Progenitor cell of endocrine pancreas (in vitro differentiated cells): ENCODE measurements around the gene MAST2. TPM values are rescaled to one million over a fixed set of nuclear protein-coding genes. Genes with fewer than 3 reads are reported as not detected.

Experiments used
- DNase-seq: peaks from one replicate; pipeline ENCODE4 v3.0.0; 2021; ENCODE audit warnings: low spot score; ENCODE audit not compliant: unreplicated experiment
- H3K27ac Mint-ChIP-seq: 2 replicates; pipeline ENCODE4 v1.8.0; 2021; ENCODE audit warnings: mild to moderate bottlenecking, moderate library complexity, mixed read lengths
- H3K27me3 Mint-ChIP-seq: 2 replicates; pipeline ENCODE4 v1.8.0; 2021; ENCODE audit warnings: mixed read lengths
- H3K36me3 Mint-ChIP-seq: 2 replicates; pipeline ENCODE4 v1.8.0; 2022; ENCODE audit warnings: mixed read lengths; ENCODE audit not compliant: insufficient read depth
- H3K4me1 Mint-ChIP-seq: 2 replicates; pipeline ENCODE4 v1.8.0; 2021; ENCODE audit warnings: low read depth, mixed read lengths
- H3K4me3 Mint-ChIP-seq: 2 replicates; pipeline ENCODE4 v1.8.0; 2021; ENCODE audit warnings: low read depth, mild to moderate bottlenecking, moderate library complexity, mixed read lengths
- H3K9me3 Mint-ChIP-seq: 2 replicates; pipeline ENCODE4 v1.8.0; 2021; ENCODE audit warnings: low read depth, mixed read lengths
- CTCF ChIP-seq: fragments of 200-600 bp; sonication (generic); IDR thresholded peaks from one replicate; pipeline ENCODE4 v1.5.0; 2021; ENCODE audit warnings: antibody characterized with exemption, mild to moderate bottlenecking; ENCODE audit not compliant: unreplicated experiment
- total RNA-seq: library from RNA; stranded (reverse); gene quantifications from 2 replicates; pipeline ENCODE4 v1.2.1, GENCODE V29; 2021

The MAST2 gene
- total RNA-seq, 1 donor from 2014 or later: 47.8 TPM

GRCh38 chr1:45922374-45922773 lies 119.0 kb downstream of the MAST2 start:
- Mint-ChIP-seq H3K4me3 (no peak overlapping the region), H3K36me3 (no peaks in the 10 kb centered on the region), H3K9me3 (no peaks in the 10 kb centered on the region), H3K27me3 (peaks cover 11% of the 10 kb centered on the region), H3K4me1 (peaks cover 11% of the 10 kb centered on the region), H3K27ac (no peak overlapping the region)
- DNase-seq: no peak
- TF ChIP-seq CTCF: no peak

- Mint-ChIP-seq H3K4me3 (no peak overlapping the region), H3K36me3 (no peaks in the 10 kb centered on the region)
Observed at GRCh38 chr1:45922813-45923212, 119.4 kb downstream of the MAST2 start.

GRCh38 chr1:45923343-45923742 lies 119.9 kb downstream of the MAST2 start:
- Mint-ChIP-seq H3K27me3 (peaks cover 11% of the 10 kb centered on the region), H3K9me3 (no peaks in the 10 kb centered on the region)

More at GRCh38 chr1:45922813-45923212, 119.4 kb downstream of the MAST2 start:
- DNase-seq: no peak
- Mint-ChIP-seq H3K4me1 (peaks cover 13% of the 10 kb centered on the region), H3K9me3 (no peaks in the 10 kb centered on the region), H3K27ac (no peak overlapping the region), H3K27me3 (peaks cover 11% of the 10 kb centered on the region)
- no peak for TF ChIP-seq CTCF

GRCh38 chr1:45924736-45925135 lies 121.3 kb downstream of the MAST2 start:
- TF ChIP-seq CTCF: no peak
- Mint-ChIP-seq H3K27ac (no peak overlapping the region), H3K27me3 (peaks cover 11% of the 10 kb centered on the region), H3K4me1 (peaks cover 19% of the 10 kb centered on the region), H3K9me3 (no peaks in the 10 kb centered on the region), H3K4me3 (no peak overlapping the region), H3K36me3 (no peaks in the 10 kb centered on the region)
- DNase-seq: no peak

More at GRCh38 chr1:45923343-45923742, 119.9 kb downstream of the MAST2 start:
- no peak overlapping the region for H3K27ac Mint-ChIP-seq
- no peak for TF ChIP-seq CTCF
- H3K4me3 Mint-ChIP-seq: no peak overlapping the region
- no peak for DNase-seq
- peaks cover 13% of the 10 kb centered on the region for H3K4me1 Mint-ChIP-seq
- no peaks in the 10 kb centered on the region for H3K36me3 Mint-ChIP-seq

- H3K36me3 Mint-ChIP-seq: no peaks in the 10 kb centered on the region
- no peak for TF ChIP-seq CTCF
- H3K9me3 Mint-ChIP-seq: no peaks in the 10 kb centered on the region
- peaks cover 19% of the 10 kb centered on the region for H3K4me1 Mint-ChIP-seq
- H3K4me3 Mint-ChIP-seq: no peak overlapping the region
- DNase-seq: no peak
- peaks cover 11% of the 10 kb centered on the region for H3K27me3 Mint-ChIP-seq
- no peak overlapping the region for H3K27ac Mint-ChIP-seq
Observed at GRCh38 chr1:45925728-45926287, 122.4 kb downstream of the MAST2 start.
